K562 (cell line): ENCODE results near the gene ZBTB16. TPM values are rescaled to one million over a fixed set of nuclear protein-coding genes. Genes with fewer than 3 reads are reported as not detected.

Experiments
- ATF7 ChIP-seq: fragments of 450-650 bp; IDR thresholded peaks from 2 replicates; pipeline ENCODE4 v1.7.1; 2014; ENCODE audit warnings: mild to moderate bottlenecking, moderate library complexity
- CBX3 ChIP-seq, 2 experiments: IDR thresholded peaks; 1 replicate in 1 of 2; 2 replicates in 1 of 2; pipeline ENCODE4 v1.6.1; 2012; ENCODE audit warnings: inconsistent platforms in 2 of 2, low read length in 2 of 2, borderline replicate concordance in 1 of 2, control low read depth in 1 of 2
- EZH2 ChIP-seq: IDR thresholded peaks from 2 replicates; pipeline ENCODE4 v1.6.1; 2012; ENCODE audit warnings: low read depth, mild to moderate bottlenecking, inconsistent platforms, low read length, borderline replicate concordance
- HLTF ChIP-seq: fragments of 450-650 bp; IDR thresholded peaks from 2 replicates; pipeline ENCODE4 v1.6.1; 2016
- NCOR1 ChIP-seq: fragments of 450-650 bp; IDR thresholded peaks from 2 replicates; pipeline ENCODE4 v1.6.1; 2016; ENCODE audit warnings: mild to moderate bottlenecking, moderate library complexity
- SETDB1 ChIP-seq: IDR thresholded peaks from one replicate; pipeline ENCODE4 v1.6.1; 2012; ENCODE audit warnings: low read length, control low read depth, inconsistent platforms
- STAG1 ChIP-seq: sonication (generic); formaldehyde crosslinking; IDR thresholded peaks from 2 replicates; pipeline ENCODE4 v1.5.0; 2020; ENCODE audit warnings: missing genetic modification reagents, borderline replicate concordance
- TAF15 ChIP-seq: fragments of 200-400 bp; formaldehyde crosslinking; IDR thresholded peaks from 2 replicates; pipeline ENCODE4 v1.6.1; 2017; ENCODE audit warnings: mild to moderate bottlenecking, low read depth, low read length, moderate library complexity
- ZBTB7A ChIP-seq: IDR thresholded peaks from 2 replicates; pipeline ENCODE4 v1.6.1; 2011; ENCODE audit warnings: low read depth, mild to moderate bottlenecking, low read length, moderate library complexity, borderline replicate concordance; ENCODE audit not compliant: control insufficient read depth
- ZC3H4 ChIP-seq: sonication (generic); formaldehyde crosslinking; IDR thresholded peaks from 2 replicates; pipeline ENCODE4 v1.9.0; 2021; ENCODE audit warnings: missing genetic modification reagents, borderline replicate concordance
- ZNF134 ChIP-seq: fragments of 250-450 bp; sonication (Bioruptor Pico); conservative IDR thresholded peaks from 2 replicates; pipeline ENCODE4 v1.4.0; 2020
- ZNF311 ChIP-seq: fragments of 250-450 bp; sonication (Bioruptor Pico); IDR thresholded peaks from 2 replicates; pipeline ENCODE4 v1.4.0; 2020; ENCODE audit warnings: mild to moderate bottlenecking, moderate library complexity
- ZNF444 ChIP-seq: fragments of 250-450 bp; sonication (Bioruptor Pico); IDR thresholded peaks from 2 replicates; pipeline ENCODE4 v1.4.0; 2020; ENCODE audit warnings: mild to moderate bottlenecking, moderate library complexity
- ZNF699 ChIP-seq: fragments of 250-450 bp; sonication (Bioruptor Pico); IDR thresholded peaks from 2 replicates; pipeline ENCODE4 v1.8.0; 2021; ENCODE audit warnings: mild to moderate bottlenecking, moderate library complexity; ENCODE audit not compliant: insufficient replicate concordance
- ZSCAN29 ChIP-seq: fragments of 450-650 bp; IDR thresholded peaks from 2 replicates; pipeline ENCODE4 v1.6.1; 2017
- polyA plus RNA-seq, 8 experiments: library from polyadenylated mRNA; depleted of rRNA in 4 of 8; stranded (reverse) in 5 of 8; unstranded in 3 of 8; fragments of >200 nt; fragmentation: Nextera tagmentation in 2 of 8; fragmentation: Illumina TruSeq in 1 of 8; extraction: Ambion mirVana in 2 of 8; extraction: Trizol in 1 of 8; gene quantifications; 2 replicates each; pipeline versions ENCODE4 v1.2.1 to v1.2.3, GENCODE V29; 2011 to 2014; ENCODE audit warnings: inconsistent platforms in 1 of 8, missing spikeins in 1 of 8
- total RNA-seq, 7 experiments: library from RNA; depleted of rRNA in 6 of 7; stranded (reverse); fragments of >200 nt in 6 of 7; fragmentation: Illumina TruSeq in 2 of 7; extraction: Trizol in 2 of 7; gene quantifications; 2 replicates each; pipeline versions ENCODE4 v1.2.1 to v1.2.3, GENCODE V29; 2011 to 2021; ENCODE audit warnings: low replicate concordance in 1 of 7
- TF ChIP-seq, protein P1 (sequence below): fragments of 450-650 bp; IDR thresholded peaks from 2 replicates; pipeline ENCODE4 v1.7.0; 2016; ENCODE audit warnings: borderline replicate concordance
- TF ChIP-seq, protein P2 (sequence below): IDR thresholded peaks from 2 replicates; pipeline ENCODE4 v1.6.1; 2014; ENCODE audit warnings: antibody characterized with exemption
- TF ChIP-seq, protein P3 (sequence below): fragments of 200-800 bp; sonication (Bioruptor generic); IDR thresholded peaks from 2 replicates; pipeline ENCODE4 v1.6.1; 2016; ENCODE audit warnings: missing genetic modification characterization, missing compliant biosample characterization
- TF ChIP-seq, protein P4 (sequence below), 2 experiments: fragments of 250-450 bp in 1 of 2; fragments of 450-650 bp in 1 of 2; sonication (Bioruptor Pico) in 1 of 2; IDR thresholded peaks; 2 replicates each; pipeline versions ENCODE4 v1.6.1 to v1.8.0; 2016 to 2021; ENCODE audit warnings: mild to moderate bottlenecking in 2 of 2, moderate library complexity in 2 of 2, missing compliant biosample characterization in 1 of 2, missing genetic modification characterization in 1 of 2
- TF ChIP-seq, protein P5 (sequence below): sonication (generic); formaldehyde crosslinking; IDR thresholded peaks from 2 replicates; pipeline ENCODE4 v1.9.0; 2022; ENCODE audit warnings: mild to moderate bottlenecking, missing genetic modification reagents

The ZBTB16 gene
- total and polyA plus RNA-seq, 9 of the 15 experiments (the other 6 are each of a cell fraction or from before 2014, with no cell fraction given) = 0.06 to 0.40 (median 0.24) TPM; not detected in 4

DNA sequence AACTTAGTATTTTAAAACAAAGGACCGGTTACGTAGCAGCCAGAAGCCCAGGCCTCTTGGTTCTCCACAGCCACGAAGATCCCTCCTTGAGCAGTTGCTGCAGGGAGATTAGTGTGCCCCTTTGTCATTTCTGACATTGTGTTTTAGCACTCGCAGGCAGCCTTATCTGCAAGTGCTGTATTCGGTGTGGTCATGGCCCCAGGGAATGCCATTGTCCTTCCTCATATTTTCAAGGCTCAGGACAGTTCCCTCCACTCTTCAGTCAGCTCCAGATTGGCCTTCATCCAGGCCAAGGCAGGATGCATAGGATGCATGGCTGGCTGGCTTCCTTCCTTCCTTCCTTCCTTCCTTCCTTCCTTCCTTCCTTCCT is 88.5 kb downstream of the ZBTB16 start (continued):
- TF ChIP-seq, protein P1, sequence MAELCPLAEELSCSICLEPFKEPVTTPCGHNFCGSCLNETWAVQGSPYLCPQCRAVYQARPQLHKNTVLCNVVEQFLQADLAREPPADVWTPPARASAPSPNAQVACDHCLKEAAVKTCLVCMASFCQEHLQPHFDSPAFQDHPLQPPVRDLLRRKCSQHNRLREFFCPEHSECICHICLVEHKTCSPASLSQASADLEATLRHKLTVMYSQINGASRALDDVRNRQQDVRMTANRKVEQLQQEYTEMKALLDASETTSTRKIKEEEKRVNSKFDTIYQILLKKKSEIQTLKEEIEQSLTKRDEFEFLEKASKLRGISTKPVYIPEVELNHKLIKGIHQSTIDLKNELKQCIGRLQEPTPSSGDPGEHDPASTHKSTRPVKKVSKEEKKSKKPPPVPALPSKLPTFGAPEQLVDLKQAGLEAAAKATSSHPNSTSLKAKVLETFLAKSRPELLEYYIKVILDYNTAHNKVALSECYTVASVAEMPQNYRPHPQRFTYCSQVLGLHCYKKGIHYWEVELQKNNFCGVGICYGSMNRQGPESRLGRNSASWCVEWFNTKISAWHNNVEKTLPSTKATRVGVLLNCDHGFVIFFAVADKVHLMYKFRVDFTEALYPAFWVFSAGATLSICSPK = no peak
- TF ChIP-seq, protein P2, sequence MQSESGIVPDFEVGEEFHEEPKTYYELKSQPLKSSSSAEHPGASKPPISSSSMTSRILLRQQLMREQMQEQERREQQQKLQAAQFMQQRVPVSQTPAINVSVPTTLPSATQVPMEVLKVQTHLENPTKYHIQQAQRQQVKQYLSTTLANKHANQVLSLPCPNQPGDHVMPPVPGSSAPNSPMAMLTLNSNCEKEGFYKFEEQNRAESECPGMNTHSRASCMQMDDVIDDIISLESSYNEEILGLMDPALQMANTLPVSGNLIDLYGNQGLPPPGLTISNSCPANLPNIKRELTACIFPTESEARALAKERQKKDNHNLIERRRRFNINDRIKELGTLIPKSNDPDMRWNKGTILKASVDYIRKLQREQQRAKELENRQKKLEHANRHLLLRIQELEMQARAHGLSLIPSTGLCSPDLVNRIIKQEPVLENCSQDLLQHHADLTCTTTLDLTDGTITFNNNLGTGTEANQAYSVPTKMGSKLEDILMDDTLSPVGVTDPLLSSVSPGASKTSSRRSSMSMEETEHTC = no peak
- no peak for TF ChIP-seq ZBTB7A
- TF ChIP-seq TAF15 = no peak
- 0 out of 2 replicates have a peak, but pooled peaks have one; percentile 11 for TF ChIP-seq ATF7
- TF ChIP-seq STAG1 (CRISPR knock-in tag) = no peak
- no peak for TF ChIP-seq SETDB1
- TF ChIP-seq ZNF699 = no peak
- TF ChIP-seq ZNF134 (CRISPR knock-in tag) = peak; percentile 72
- TF ChIP-seq, protein P3, sequence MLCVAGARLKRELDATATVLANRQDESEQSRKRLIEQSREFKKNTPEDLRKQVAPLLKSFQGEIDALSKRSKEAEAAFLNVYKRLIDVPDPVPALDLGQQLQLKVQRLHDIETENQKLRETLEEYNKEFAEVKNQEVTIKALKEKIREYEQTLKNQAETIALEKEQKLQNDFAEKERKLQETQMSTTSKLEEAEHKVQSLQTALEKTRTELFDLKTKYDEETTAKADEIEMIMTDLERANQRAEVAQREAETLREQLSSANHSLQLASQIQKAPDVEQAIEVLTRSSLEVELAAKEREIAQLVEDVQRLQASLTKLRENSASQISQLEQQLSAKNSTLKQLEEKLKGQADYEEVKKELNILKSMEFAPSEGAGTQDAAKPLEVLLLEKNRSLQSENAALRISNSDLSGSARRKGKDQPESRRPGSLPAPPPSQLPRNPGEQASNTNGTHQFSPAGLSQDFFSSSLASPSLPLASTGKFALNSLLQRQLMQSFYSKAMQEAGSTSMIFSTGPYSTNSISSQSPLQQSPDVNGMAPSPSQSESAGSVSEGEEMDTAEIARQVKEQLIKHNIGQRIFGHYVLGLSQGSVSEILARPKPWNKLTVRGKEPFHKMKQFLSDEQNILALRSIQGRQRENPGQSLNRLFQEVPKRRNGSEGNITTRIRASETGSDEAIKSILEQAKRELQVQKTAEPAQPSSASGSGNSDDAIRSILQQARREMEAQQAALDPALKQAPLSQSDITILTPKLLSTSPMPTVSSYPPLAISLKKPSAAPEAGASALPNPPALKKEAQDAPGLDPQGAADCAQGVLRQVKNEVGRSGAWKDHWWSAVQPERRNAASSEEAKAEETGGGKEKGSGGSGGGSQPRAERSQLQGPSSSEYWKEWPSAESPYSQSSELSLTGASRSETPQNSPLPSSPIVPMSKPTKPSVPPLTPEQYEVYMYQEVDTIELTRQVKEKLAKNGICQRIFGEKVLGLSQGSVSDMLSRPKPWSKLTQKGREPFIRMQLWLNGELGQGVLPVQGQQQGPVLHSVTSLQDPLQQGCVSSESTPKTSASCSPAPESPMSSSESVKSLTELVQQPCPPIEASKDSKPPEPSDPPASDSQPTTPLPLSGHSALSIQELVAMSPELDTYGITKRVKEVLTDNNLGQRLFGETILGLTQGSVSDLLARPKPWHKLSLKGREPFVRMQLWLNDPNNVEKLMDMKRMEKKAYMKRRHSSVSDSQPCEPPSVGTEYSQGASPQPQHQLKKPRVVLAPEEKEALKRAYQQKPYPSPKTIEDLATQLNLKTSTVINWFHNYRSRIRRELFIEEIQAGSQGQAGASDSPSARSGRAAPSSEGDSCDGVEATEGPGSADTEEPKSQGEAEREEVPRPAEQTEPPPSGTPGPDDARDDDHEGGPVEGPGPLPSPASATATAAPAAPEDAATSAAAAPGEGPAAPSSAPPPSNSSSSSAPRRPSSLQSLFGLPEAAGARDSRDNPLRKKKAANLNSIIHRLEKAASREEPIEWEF = no peak
- TF ChIP-seq ZNF311 (CRISPR knock-in tag) = no peak
- TF ChIP-seq ZC3H4 (CRISPR knock-in tag) = no peak
- TF ChIP-seq HLTF = no peak
- TF ChIP-seq ZSCAN29 = no peak
- TF ChIP-seq, protein P4, sequence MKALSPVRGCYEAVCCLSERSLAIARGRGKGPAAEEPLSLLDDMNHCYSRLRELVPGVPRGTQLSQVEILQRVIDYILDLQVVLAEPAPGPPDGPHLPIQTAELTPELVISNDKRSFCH (CRISPR knock-in tag; IDR thresholded peaks at IDR 0.05) = no peak
- TF ChIP-seq, protein P4 (tag; IDR thresholded peaks at IDR 0.05) = no peak
- TF ChIP-seq ZNF444 (CRISPR knock-in tag) = no peak
- TF ChIP-seq CBX3 (IDR thresholded peaks at IDR 0.05; ENCODE audit: borderline replicate concordance in 1 of 2, low read length in 2 of 2) = 0 out of 3 replicates have a peak, but pooled peaks of 1 of the 2 experiments have one; percentile 21
- TF ChIP-seq EZH2 = no peak
- TF ChIP-seq NCOR1 = peak; percentile 57
- TF ChIP-seq, protein P5, sequence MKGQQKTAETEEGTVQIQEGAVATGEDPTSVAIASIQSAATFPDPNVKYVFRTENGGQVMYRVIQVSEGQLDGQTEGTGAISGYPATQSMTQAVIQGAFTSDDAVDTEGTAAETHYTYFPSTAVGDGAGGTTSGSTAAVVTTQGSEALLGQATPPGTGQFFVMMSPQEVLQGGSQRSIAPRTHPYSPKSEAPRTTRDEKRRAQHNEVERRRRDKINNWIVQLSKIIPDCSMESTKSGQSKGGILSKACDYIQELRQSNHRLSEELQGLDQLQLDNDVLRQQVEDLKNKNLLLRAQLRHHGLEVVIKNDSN = no peak
